GM18867 (cell line): ENCODE results near the gene GNAI2.
"Not testable (repeated sequence)": the region's sequence is repeated elsewhere in the genome, so short reads cannot be mapped to it uniquely, and the experiment has no call there.

ENCODE experiments used
- ATAC-seq: cut with Tn5 transposase; IDR thresholded peaks from one replicate; pipeline ENCODE4 v1.9.1; 2021; ENCODE audit warnings: mild to moderate bottlenecking, moderate library complexity; ENCODE audit not compliant: unreplicated experiment

The GNAI2 gene

DNA sequence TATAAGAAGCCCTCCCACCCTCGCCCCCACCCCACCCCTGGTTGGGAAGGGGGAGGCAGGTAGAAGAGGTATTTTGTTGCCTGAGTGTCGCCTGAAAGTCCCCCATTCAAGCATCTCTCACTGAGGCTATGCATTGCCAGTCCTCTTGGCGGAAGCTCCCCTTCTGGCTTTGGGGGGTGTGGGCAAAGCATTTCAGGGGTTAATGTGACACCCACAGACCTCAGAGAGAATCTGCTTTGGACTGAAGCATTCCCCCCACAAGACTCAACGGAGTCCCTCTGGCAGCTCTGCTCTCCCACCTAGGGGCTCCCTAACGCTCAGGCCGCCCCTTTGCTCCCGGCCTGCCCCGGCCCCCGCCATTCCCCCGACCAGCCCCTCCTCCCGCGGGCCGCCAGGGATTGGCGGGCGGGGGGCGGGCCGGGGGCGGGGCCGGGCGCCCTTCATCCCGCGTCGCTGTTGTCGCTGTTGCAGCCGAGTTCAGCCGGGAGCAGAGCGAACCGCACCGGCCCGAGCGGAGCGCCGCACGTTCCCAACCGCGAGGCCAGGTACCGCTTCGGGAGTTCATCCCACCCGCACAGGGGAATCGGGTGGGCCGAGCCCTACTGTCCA lies 31.1 kb upstream of the GNAI2 start, which contains the start of gene SLC38A3:
SLC38A3 (plus strand) TSS at position 468 of the 609 bp plus-strand sequence. CDS start 8,929 bp downstream, outside the sequence.
- no peak for ATAC-seq

DNA sequence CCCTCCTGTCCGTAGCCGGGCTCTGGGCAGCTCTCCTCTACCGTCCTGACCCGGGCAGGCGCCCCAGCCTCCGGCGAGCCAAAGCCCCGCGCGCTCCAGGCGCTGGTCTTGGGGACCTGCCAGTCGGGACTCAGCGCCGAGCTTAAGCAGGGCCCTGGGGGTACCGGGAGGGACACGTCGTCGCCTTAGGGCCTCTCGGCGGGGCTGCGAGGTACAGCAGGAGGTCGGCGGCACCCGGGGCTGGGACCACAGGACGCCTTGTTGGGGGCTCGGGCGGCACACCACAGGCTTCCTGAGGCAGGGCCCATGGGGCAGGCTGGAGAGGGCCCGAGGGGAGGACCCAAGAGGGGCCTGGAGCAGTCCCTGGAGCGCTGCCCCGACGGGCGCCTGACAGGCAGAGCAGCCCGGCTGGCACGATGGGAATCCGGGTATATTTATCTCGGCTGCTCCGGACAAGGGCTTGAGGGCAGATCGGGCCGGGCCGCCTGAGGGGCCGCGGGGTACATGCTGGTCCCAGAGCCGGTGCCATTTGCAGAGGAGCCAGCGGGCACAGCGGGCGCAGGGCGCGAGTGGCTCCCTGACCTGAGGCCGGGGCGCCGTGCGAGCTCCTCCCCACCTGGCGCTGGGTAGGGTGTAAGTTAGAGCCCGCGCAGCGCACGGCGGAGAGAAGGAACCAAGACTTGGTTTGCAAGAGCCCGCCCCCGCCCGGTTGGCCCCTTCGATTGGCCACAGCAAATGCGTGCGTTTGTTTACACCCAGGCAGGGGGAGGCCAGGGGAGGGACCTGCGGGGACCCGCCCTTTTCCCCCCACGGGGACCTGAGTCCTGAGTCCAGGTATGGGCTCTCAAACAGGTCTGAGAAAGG lies 30.4 kb upstream of the GNAI2 start:
- no peak for ATAC-seq

DNA sequence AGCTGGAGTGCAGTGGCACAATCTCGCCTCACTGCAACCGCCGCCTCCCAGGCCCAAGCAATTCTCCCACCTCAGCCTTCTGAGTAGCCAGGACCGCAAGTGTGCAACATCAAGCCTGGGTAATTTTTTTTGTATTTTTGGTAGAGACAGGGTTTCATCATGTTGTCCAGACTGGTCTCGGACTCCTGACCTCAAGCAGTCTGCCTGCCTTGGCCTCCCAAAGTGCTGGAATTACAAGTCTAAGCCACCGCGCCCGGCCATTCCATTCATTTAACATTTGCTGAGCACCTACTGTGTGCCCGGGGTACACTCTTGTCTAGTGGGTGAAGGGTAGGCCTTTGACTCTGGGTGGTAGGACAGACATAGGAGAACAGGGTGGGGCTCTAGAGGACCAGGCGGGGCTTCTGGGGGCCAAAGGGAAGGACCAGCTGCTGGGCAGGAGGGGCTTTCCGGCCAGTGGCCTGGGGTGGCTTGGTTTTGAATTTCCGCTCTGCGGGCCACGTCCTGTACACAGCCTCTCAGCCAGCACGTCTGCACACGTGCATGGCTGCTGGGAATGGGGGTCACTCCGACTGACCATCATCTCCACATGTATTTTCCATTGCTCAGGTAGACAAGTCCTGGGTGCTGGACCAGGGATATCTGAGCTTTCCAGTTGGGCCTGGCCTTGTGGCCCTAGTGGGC lies 28.5 kb upstream of the GNAI2 start:
- no peak for ATAC-seq

DNA sequence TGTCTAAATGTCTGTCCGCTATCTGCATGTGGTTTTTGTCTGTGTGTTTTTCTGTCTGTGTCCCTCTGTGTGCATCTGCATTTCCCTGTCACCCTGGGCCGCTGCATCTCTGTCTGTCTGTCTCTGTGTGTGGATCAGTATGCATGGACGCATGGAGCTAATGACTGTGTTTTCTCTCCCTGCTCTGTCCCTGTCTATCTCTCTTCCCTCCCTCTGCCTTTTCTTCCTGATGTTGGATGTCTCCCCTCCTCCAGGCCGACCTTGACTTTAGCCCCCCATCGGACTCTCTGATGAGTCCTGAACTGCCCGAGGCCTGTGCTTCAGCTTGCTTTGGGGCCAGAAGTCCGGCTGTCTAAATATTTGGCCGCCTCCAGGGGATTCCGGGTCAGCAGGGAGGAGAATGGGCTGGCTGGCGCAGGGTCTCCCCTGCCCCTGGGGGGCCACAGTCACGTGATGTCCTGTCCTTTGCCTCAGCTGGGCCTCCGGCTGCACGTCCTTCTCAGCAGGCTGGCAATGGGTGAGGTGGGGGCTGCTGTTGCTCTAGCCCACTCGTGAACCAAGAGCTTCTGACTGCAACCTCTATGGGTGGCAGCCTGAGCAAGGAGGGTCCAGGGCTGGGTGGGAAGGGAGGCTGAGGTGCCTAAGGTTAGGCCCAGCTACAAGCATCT lies 27.2 kb upstream of the GNAI2 start:
- no peak for ATAC-seq

DNA sequence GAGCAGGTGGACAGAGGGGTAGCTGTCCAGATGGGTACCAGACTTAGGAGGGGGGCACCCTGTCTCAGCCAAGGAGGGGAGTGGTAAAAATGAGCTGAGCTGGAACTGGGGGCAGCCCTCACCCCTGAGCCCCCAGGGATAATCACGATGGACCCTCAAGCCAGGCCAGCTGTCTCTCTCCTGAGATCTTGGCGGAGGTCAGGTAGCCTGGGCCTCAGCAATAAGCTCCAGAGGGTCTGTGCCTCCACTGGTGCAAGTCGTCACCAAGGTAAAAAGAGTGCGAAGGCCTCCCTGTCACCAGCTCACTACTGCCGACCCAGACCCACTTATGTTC lies 25.9 kb upstream of the GNAI2 start:
- no peak for ATAC-seq

DNA sequence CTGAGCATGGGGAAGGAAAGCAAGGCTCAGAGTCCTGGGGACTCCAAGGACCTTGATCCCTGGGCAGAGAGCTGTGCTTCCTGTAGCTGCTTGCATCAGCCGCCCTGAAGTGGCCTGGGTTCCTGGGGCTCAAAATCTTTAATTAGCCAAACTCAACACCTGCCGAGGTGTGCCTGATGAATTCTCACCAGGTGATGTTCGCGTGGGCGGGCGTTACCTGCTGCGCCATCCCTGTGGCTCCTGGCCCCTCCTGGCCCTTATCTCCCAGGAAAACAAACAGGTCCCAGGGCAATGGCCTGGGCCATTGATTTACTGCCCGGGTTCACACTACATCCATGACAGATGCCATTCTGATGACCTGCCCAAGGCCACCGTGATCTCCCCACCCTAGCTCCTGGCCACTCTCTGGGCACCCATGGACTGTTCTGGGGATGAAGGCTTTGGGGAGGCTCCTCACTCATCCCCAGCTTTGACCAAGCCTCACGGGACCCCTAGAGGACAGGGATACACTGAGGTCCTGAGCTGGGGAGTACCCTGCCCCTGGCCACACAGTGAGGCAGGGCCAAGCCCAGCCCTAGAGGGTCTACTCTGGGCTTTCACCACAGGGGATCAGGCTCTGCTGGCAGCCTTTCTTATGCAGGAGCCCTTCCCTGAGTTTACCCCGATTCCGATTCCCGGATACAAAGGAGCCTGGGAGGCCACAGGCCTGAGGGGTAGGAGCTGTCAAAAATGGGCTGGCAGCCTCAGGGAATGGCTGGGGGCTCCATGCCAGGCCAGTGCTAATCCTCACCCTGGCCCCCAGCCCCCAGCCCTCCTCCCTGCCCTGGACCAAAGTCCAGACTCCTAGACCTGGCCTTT lies 25.3 kb upstream of the GNAI2 start:
- no peak for ATAC-seq

DNA sequence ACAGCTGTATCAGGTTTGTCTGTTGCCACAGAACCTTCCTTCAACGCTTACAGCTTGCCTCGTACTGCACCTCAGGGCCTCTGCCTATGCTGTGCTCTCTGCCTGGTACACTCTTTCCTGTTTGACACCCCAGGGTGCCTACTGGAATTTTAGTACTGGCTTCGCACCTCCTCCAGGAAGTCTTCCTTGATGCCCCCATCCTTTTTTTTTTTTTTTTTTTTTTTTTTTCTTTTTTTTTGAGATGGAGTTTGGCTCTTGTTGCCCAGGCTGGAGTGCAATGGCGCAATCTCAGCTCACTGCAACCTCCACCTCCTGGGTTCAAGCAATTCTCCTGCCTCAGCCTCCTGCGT lies 24.7 kb upstream of the GNAI2 start:
- ATAC-seq: not testable (repeated sequence)

DNA sequence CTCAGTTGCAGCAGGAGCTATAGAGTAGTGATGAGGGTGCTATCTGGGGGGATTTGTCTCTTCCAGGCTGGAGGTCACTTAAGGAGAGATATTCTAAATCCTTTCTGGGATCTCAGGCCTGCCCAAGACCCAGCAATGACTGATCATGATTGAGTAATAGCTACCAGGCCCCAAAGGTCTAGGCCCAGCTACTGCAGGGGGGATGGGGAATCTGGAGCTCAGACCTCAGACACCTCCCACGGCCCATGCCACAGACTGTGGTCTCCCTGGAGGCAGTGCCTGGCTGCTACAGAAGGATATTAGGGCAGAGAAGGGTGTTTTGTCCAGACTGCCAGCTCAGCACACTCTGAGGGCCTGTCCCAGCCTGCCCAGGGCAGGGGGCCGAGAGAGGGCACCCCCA lies 24.1 kb upstream of the GNAI2 start:
- no peak for ATAC-seq

DNA sequence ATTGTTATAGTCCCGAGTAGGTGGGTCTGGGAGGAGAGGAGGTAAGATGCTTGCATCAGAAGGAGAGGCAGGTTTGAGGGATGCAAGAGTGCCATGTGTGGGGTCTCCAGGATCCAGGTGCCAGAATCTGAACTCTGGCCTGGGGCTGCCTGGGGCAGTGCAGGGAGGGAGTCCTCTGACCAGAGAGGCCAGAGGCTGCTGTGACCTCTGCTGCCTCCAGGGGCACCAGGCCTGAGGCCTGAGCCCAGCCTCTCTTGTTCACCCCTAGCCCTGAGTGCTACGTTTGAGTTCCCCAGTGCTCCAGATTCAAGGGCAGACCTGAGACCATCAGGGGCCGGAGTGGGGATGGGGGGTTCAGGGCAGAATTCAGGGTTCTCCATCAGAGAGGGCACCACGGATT lies 23.5 kb upstream of the GNAI2 start:
- ATAC-seq: no peak

DNA sequence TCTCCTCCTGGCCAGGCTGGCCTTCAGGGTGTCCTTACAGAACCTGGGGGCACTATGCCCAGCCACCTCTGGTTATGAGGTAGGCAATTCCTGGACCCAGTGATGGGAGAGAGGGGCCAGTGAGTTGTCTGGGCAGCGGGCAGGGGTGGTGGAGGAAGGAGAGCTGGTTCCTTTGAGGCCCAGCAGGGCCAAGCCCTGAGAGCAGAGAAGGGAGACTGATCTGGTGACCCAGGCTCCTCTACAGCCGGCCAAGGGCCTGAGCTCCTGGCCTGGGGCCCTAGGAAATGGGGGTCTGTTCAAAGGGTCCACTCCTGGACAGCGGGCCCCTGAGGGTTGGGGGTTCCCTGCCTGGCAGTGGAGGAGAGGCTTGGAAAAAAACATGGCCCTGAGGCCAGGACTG lies 23.0 kb upstream of the GNAI2 start:
- ATAC-seq: no peak

DNA sequence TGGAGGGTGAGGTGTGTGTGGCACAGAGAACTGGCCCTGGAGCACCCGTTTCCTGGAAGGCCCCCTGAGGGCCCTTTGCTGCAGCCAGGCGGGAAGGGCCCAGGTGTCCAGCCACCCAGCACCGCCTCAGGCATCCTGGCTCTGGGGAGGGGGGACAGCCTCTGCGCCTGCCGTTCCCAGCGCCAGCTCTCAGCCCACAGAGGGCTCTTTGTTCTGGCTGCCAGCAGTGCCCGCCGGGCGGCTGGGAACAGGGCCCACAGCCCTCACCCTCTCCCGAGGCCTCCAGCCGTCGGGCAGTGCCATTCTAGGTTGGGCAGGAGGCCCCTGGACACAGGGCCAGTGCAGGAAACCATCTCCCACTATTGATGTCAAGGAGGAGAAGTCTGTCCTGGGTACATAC lies 22.6 kb upstream of the GNAI2 start:
- ATAC-seq: no peak

DNA sequence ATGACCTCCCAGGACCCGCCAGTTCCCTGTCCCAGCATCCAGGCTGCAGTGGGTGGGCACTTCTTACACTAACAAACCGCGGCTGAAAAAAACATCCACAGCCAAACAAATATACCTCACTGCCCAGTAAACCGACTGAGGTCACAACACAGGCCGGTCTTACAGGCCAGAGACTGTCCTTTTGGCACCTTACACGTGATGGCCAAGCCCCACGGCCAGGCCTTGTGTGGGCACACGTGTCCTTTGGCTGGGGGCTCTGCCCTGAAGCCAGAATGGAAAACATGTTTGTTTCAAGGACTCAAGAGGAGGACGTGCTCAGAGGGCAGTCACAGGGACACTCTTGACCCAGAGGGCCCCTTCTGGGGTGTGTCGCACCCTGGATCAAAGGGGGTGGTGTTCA lies 21.2 kb upstream of the GNAI2 start:
- no peak for ATAC-seq

DNA sequence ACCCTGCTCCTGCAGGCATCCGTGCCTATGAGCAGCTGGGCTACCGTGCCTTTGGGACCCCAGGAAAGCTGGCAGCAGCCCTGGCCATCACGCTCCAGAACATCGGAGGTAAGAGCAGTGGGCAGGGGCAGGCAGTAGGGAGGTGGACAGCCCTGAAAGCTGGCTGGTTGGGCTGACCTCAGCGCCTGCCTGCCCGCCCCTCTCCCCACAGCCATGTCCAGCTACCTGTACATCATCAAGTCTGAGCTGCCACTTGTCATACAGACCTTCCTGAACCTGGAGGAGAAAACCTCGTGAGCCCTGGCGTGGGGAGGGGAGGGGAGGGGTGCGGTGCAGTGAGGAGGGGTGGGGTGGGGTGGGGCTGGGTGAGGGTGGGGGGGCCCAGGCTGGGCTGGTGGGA lies 20.5 kb upstream of the GNAI2 start:
- no peak for ATAC-seq

DNA sequence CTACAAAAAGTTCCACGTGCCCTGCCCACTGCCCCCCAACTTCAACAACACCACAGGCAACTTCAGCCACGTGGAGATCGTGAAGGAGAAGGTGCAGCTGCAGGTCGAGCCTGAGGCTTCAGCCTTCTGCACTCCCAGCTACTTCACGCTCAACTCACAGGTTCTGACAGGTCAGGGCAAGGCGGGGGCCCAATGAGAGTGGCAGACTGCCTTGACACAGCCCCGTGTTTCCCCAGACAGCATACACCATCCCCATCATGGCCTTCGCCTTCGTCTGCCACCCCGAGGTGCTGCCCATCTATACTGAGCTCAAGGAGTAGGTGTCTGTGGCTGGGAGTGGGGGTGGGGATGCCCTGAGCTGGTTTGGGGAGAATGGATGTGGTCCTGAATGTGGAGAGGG lies 18.3 kb upstream of the GNAI2 start:
- no peak for ATAC-seq

DNA sequence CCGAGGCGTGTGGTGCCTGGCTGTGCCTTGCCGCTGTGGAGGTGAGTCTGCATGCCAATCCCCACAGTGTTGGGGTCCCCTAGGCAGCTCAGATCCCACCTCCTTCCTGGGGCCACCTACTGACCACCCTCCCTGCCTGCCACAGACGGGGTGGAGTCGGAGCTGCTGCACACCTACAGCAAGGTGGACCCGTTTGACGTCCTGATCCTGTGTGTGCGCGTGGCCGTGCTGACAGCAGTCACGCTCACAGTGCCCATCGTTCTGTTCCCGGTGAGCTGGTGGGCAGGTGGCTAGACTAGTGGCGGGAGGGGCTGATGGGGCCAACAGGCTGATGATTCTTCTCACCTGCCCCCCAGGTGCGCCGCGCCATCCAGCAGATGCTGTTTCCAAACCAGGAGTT lies 17.6 kb upstream of the GNAI2 start:
- ATAC-seq: no peak

DNA sequence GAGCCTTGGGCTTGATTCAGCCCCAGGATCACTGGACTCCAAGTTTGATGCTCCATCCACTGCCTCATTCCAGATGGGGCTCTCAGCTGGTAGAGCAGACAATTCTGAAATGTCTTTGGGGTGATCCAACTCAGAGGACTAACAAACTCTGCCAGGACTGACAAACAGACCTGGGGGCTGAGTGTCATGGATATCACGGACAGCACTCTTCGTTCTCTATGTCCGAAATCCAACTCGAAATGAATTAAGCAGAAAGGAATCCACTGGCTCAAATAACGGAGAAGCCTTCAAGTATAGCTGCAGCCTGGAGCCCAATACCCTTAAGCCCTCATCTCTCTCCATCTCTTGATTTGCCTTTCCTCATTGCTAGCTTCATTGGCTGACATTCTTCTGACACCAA lies 16.7 kb upstream of the GNAI2 start:
- ATAC-seq: no peak

DNA sequence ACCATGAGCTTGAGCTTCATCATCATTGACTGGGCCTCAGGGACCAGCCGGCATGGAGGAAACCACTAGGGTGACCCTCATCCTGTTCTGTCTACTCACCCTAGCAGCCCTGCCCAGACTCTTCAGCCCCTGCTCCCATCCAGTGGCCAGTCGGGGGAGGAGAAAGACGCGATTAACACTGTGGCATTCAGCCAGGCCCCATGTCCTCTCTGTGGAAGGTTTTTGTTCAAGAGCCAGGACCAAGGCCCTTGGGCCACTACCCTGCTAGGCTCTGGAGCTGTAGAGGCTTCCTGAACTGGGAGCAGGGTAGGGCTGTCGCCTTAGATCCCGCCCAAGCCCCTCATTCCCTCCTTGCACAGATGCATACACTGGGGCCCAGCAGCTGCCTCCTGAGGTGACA lies 15.9 kb upstream of the GNAI2 start:
- no peak for ATAC-seq

DNA sequence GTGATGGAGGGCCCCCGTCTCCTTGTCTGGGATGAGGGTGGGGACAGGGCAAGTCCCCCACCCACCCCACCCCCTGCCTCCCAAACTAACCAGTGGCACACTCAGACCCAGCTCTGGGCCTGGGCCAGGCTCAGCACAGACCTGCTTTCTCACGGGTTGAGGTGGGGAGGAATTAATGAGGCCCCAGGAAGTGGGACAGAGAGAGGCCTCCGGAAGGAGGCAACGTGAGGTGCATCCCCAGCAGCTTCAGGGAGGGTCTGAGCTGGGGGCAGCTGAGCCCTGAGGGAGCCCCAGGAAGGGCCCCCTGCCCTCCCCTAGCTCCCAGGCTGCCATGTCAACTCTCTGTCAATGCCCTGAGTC lies 15.0 kb upstream of the GNAI2 start:
- no peak for ATAC-seq

DNA sequence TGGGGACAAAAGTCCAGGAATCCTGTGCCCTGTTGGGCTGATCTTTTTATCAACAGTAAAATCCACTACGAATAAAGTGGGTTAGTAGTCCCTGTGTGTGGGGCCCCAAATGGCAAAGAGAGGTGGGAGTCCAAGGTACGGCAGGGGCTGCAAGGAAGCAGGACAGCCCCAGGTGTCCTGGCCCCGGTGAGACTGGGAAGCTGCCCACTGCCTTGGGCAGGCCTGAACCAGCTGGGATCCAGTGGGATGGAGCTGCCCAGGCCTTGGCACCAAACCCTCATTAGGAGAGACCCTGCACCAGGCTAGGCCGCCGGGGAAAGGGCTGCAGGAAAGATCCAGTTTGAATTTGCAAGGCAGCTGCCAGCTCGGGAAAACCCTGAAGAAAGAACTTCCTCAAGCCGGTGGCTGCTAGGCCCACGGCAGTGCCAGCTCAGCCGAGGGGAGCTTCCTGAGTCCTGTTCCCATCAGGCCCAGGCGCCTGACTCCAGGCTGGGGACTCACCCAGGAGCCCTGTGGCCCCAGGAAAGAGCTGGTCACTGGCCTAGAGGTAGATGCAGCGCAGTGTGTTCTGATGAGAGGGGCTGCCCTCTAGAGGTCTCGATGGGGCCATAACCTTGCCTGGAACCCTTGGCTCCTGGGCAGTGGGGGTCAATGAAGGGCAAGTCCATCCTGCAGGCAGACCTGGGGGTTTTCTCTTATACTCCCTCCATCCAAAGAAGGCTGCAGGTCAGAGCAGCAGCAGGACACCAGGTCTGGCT lies 14.4 kb upstream of the GNAI2 start:
- ATAC-seq: no peak

DNA sequence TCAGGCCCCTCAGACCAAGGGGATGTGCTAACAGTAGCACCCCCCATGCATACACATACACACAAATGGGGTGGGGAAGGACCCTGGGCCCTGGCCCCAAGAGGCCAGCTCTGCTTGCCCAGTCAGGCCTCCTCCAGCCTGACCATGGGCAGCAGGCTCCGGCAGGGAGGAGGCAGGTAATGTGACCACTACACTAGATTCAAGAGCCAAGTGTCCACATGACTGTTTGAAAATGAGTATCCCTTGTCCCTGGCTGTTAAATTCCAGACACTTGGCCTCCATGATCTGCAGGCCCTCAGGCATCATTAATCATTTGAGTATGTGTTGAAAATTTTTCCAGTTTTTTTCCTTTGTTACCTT lies 13.9 kb upstream of the GNAI2 start:
- ATAC-seq: no peak
